DMS79 (cell line): Measurements from ENCODE around the gene RASAL2.

Experiments used
- DNase-seq: peaks from one replicate; lab custom pipeline; 2025; lab: John Stamatoyannopoulos, UW

The RASAL2 gene

GRCh38 chr1:178093951-178094738 lies at the start of gene RASAL2:
Gene RASAL2 (plus strand): TSS chr1:178094104. CDS start chr1:178094493, 389 bp downstream.
- no peak for DNase-seq

- DNase-seq = no peak
Observed at GRCh38 chr1:178046591-178047270, 47.2 kb upstream of the RASAL2 start.

GRCh38 chr1:178047403-178048093 lies 46.4 kb upstream of the RASAL2 start:
- DNase-seq = no peak

- DNase-seq = no peak
Observed at GRCh38 chr1:178048426-178048825, 45.5 kb upstream of the RASAL2 start.

- no peak for DNase-seq
Observed at GRCh38 chr1:178048883-178049282, 45.0 kb upstream of the RASAL2 start.

GRCh38 chr1:178050084-178050483 lies 43.8 kb upstream of the RASAL2 start:
- DNase-seq = no peak

GRCh38 chr1:178051071-178051470 lies 42.8 kb upstream of the RASAL2 start:
- DNase-seq = no peak

GRCh38 chr1:178052650-178053461 lies 41.0 kb upstream of the RASAL2 start:
- DNase-seq = no peak

- DNase-seq = no peak
Observed at GRCh38 chr1:178055093-178055492, 38.8 kb upstream of the RASAL2 start.

GRCh38 chr1:178055779-178056471 lies 38.0 kb upstream of the RASAL2 start:
- DNase-seq = no peak

GRCh38 chr1:178057141-178057765 lies 36.7 kb upstream of the RASAL2 start:
- no peak for DNase-seq

- no peak for DNase-seq
Observed at GRCh38 chr1:178057912-178058534, 35.9 kb upstream of the RASAL2 start.

GRCh38 chr1:178060789-178061556 lies 32.9 kb upstream of the RASAL2 start:
- no peak for DNase-seq

- DNase-seq = no peak
Observed at GRCh38 chr1:178061620-178062019, 32.3 kb upstream of the RASAL2 start.

- no peak for DNase-seq
Observed at GRCh38 chr1:178064191-178064821, 29.6 kb upstream of the RASAL2 start.

- no peak for DNase-seq
Observed at GRCh38 chr1:178065250-178065649, 28.7 kb upstream of the RASAL2 start.

GRCh38 chr1:178066296-178066907 lies 27.5 kb upstream of the RASAL2 start:
- DNase-seq = no peak

- DNase-seq = no peak
Observed at GRCh38 chr1:178066908-178067614, 26.8 kb upstream of the RASAL2 start.
